Measurements from ENCODE around the gene SPAG5. TPM values are rescaled to one million over a fixed set of nuclear protein-coding genes. Genes with fewer than 3 reads are reported as not detected.

Gene SPAG5
- total and polyA plus RNA-seq, 9 of the 15 experiments (the other 6 are each of a cell fraction or from before 2014, with no cell fraction given) = 94.4 to 286 (median 151) TPM

DNA sequence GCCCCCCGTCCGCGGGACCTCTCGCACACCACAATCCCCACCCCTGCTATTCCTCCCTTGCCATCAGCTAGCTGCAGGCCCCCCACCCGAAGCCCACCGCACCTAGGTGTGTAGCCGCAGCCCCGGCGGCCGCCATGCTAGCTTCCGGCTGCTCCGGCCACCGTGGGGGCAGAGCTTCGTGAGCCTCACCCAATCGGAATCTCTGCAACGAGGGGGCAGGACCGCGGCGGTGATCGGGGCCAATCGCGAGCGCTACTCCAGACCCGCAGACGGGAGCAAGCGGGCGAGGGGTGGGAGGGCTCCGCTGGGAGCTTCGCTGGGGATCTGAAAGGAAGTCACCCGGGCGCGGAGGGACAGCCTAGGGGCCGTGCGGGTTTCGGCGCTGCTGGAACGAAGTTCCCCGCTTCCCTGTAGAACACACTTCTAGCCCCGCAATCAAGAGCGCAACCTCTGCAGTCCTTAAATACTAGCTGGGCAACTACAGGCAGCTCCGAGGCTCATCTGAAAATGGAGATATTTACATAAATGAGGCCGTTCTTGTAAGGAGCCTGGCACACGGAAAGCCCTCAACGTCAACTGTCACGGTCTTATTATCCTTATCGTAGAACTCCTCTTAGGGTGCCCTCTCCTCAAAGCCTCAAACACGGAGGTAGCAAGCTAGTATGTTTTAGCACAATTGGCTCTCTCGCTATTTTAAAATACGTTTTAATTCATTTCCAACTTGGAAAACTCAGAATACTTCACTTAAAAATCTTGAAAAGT lies 27.3 kb downstream of the SPAG5 start, which contains the start of gene PIGS (continued):
- TF ChIP-seq, protein P1, sequence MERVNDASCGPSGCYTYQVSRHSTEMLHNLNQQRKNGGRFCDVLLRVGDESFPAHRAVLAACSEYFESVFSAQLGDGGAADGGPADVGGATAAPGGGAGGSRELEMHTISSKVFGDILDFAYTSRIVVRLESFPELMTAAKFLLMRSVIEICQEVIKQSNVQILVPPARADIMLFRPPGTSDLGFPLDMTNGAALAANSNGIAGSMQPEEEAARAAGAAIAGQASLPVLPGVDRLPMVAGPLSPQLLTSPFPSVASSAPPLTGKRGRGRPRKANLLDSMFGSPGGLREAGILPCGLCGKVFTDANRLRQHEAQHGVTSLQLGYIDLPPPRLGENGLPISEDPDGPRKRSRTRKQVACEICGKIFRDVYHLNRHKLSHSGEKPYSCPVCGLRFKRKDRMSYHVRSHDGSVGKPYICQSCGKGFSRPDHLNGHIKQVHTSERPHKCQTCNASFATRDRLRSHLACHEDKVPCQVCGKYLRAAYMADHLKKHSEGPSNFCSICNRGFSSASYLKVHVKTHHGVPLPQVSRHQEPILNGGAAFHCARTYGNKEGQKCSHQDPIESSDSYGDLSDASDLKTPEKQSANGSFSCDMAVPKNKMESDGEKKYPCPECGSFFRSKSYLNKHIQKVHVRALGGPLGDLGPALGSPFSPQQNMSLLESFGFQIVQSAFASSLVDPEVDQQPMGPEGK (CRISPR knock-in tag; IDR thresholded peaks at IDR 0.05; ENCODE audit: borderline replicate concordance) = no peak
- no peak for TF ChIP-seq GTF2A2 (tag; IDR thresholded peaks at IDR 0.05)
- TF ChIP-seq TBL1XR1 (IDR thresholded peaks at IDR 0.05; ENCODE audit: low read length in 2 of 2) = peak; percentile 17 to 33; a peak in 2 of 4 replicates
- TF ChIP-seq ILK (tag; IDR thresholded peaks at IDR 0.05; ENCODE audit: borderline replicate concordance, low read depth) = no peak
- no peak for TF ChIP-seq CHD2 (IDR thresholded peaks at IDR 0.05; ENCODE audit: low read depth, low read length)
- peak; percentile 7; the same call in 1 of the 2 replicates for TF ChIP-seq ZFX (CRISPR knock-in tag; IDR thresholded peaks at IDR 0.05)
- TF ChIP-seq TBP (optimal IDR thresholded peaks at IDR 0.05; ENCODE audit: low read depth, low read length) = peak; percentile 85
- TF ChIP-seq TGIF2 (CRISPR knock-in tag; IDR thresholded peaks at IDR 0.05) = no peak
- peak; percentile 57; the same call in 1 of the 2 replicates for TF ChIP-seq ELF2 (CRISPR knock-in tag; IDR thresholded peaks at IDR 0.05)
- no peak for TF ChIP-seq ZNF347 (CRISPR knock-in tag; IDR thresholded peaks at IDR 0.05; ENCODE audit: low read depth)
- TF ChIP-seq PTTG1 (tag; IDR thresholded peaks at IDR 0.05; ENCODE audit: low read depth) = no peak
- 0 out of 2 replicates have a peak, but pooled peaks have one; percentile 48 for TF ChIP-seq MYC (IDR thresholded peaks at IDR 0.05; ENCODE audit: low read depth, low read length)
- TF ChIP-seq MYC (CRISPR knock-in tag; IDR thresholded peaks at IDR 0.05; ENCODE audit: borderline replicate concordance, low read depth) = no peak
- TF ChIP-seq, protein P2, sequence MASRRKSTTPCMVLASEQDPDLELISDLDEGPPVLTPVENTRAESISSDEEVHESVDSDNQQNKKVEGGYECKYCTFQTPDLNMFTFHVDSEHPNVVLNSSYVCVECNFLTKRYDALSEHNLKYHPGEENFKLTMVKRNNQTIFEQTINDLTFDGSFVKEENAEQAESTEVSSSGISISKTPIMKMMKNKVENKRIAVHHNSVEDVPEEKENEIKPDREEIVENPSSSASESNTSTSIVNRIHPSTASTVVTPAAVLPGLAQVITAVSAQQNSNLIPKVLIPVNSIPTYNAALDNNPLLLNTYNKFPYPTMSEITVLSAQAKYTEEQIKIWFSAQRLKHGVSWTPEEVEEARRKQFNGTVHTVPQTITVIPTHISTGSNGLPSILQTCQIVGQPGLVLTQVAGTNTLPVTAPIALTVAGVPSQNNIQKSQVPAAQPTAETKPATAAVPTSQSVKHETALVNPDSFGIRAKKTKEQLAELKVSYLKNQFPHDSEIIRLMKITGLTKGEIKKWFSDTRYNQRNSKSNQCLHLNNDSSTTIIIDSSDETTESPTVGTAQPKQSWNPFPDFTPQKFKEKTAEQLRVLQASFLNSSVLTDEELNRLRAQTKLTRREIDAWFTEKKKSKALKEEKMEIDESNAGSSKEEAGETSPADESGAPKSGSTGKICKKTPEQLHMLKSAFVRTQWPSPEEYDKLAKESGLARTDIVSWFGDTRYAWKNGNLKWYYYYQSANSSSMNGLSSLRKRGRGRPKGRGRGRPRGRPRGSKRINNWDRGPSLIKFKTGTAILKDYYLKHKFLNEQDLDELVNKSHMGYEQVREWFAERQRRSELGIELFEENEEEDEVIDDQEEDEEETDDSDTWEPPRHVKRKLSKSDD (conservative IDR thresholded peaks at IDR 0.05; ENCODE audit: low read length) = no peak
- TF ChIP-seq, protein P3, sequence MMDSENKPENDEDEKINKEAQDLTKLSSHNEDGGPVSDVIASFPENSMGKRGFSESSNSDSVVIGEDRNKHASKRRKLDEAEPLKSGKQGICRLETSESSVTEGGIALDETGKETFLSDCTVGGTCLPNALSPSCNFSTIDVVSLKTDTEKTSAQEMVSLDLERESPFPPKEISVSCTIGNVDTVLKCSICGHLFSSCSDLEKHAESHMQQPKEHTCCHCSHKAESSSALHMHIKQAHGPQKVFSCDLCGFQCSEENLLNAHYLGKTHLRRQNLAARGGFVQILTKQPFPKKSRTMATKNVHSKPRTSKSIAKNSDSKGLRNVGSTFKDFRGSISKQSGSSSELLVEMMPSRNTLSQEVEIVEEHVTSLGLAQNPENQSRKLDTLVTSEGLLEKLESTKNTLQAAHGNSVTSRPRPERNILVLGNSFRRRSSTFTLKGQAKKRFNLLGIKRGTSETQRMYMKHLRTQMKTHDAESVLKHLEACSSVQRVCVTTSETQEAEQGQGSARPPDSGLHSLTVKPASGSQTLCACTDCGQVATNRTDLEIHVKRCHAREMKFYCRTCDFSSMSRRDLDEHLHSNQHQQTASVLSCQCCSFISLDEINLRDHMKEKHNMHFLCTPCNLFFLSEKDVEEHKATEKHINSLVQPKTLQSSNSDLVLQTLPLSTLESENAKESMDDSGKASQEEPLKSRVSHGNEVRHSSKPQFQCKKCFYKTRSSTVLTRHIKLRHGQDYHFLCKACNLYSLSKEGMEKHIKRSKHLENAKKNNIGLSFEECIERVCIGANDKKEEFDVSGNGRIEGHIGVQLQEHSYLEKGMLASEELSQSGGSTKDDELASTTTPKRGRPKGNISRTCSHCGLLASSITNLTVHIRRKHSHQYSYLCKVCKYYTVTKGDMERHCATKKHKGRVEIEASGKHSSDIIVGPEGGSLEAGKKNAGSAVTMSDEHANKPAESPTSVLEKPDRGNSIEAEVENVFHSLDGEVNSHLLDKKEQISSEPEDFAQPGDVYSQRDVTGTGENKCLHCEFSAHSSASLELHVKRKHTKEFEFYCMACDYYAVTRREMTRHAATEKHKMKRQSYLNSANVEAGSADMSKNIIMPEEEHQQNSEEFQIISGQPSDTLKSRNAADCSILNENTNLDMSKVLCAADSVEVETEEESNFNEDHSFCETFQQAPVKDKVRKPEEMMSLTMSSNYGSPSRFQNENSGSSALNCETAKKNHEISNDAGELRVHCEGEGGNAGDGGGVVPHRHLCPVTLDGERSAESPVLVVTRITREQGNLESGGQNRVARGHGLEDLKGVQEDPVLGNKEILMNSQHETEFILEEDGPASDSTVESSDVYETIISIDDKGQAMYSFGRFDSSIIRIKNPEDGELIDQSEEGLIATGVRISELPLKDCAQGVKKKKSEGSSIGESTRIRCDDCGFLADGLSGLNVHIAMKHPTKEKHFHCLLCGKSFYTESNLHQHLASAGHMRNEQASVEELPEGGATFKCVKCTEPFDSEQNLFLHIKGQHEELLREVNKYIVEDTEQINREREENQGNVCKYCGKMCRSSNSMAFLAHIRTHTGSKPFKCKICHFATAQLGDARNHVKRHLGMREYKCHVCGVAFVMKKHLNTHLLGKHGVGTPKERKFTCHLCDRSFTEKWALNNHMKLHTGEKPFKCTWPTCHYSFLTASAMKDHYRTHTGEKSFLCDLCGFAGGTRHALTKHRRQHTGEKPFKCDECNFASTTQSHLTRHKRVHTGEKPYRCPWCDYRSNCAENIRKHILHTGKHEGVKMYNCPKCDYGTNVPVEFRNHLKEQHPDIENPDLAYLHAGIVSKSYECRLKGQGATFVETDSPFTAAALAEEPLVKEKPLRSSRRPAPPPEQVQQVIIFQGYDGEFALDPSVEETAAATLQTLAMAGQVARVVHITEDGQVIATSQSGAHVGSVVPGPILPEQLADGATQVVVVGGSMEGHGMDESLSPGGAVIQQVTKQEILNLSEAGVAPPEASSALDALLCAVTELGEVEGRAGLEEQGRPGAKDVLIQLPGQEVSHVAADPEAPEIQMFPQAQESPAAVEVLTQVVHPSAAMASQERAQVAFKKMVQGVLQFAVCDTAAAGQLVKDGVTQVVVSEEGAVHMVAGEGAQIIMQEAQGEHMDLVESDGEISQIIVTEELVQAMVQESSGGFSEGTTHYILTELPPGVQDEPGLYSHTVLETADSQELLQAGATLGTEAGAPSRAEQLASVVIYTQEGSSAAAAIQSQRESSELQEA (IDR thresholded peaks at IDR 0.05; ENCODE audit: low read depth) = no peak

Measured in K562 (cell line).